A204.1 (cell line): ENCODE results near the gene ATOSB.
"Not testable (repeated sequence)": the region's sequence is repeated elsewhere in the genome, so short reads cannot be mapped to it uniquely, and the experiment has no call there.

ENCODE experiments used
- FAIRE-seq: peaks from 2 replicates; lab custom pipeline; 2012; peaks lifted over from hg19 to GRCh38; lab: Jason Lieb, UNC

The ATOSB gene, protein sequence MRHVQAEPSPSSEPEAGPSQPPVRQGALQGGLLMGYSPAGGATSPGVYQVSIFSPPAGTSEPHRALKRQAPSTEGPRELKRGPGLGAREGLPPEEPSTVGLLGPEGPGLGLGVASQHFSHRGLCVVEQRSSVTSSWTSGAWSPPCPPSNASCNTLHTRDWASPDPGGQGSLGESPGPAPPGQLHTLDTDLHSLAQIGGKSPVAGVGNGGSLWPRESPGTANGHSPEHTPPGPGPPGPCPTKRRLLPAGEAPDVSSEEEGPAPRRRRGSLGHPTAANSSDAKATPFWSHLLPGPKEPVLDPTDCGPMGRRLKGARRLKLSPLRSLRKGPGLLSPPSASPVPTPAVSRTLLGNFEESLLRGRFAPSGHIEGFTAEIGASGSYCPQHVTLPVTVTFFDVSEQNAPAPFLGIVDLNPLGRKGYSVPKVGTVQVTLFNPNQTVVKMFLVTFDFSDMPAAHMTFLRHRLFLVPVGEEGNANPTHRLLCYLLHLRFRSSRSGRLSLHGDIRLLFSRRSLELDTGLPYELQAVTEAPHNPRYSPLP

DNA sequence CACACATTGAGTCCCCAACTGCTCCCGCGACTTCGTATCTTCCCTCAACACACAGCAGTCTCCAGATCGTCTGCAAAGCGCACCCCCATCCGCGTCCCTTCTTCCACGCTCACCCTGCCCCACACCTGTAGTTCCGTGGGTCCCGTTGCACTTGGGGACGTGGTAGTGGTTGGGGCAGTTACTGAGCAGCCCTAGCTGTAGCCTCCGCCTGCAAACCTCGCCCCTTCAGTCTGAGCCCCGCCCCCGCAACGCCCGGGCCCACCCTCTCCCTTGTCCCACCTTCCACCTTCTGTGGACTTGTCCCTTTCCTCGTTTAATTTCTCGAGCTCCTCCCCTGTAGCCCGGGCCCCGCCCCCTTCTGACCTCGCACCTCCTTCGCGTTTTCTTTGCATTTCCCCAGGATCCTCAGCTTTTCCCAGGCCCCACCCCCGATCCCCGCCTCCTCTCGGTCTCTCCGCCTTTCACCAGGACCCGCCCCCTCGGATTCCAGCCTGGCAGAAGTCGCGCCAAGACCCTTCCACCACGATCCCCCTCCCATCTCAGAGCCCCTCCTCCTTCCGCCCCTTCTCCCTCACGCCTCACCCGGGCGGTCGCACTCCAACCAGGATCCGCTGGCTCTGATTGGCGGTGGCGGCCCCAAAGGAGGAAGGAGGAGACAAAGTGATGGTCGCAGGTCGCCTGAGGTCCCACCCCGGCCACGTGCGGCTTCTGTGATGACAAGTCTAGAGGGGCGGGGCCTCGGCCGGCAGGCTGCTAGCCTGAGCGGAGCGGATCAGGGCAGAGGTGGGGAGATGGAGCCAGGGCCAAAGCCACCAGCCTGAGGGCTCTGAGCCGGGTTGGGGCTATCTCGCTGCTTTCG is at the start of gene ATOSB:
Gene ATOSB, minus strand, starts transcription at position 183 of the 859 bp plus-strand sequence. CDS start 7,588 bp downstream, outside the sequence.
- FAIRE-seq = peak; percentile 96

DNA sequence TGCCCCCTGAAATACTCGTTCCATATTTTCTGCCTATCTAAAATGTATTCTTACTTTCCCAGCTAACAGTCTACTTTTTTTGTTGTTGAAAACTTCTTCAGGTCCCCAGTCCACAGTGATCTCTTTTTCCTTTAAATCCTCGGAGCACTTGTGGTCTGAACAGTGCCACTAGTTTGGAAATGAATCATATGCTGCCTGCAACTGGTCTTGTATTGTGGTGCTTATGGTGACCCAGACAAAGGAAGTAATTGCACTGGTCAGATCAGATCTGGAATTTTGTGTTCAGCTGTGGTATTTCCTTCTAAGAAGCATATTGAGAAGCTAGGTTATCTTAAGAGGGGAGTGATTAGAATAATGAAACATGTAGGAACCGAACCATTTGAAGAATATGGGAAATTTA is 49.0 kb upstream of the ATOSB start:
- no peak for FAIRE-seq

DNA sequence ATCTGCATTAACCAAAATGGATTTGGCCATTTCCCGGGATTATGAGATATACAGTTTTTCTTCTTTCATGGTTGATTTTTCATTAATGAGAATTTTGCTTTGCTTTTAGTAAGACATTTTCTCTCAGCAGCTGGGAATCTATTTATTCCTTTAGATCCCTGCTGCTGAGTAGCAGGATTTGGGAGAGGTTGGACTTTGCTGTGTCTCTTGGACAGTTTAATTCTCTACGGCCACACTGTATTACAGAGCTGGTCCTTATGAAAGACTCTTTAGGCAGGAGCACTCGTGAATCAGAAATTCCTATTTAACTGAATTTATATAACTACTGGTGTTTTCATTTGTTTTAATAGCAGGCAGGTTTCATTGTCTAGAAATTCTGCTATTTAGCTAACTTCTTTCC is 47.8 kb upstream of the ATOSB start:
- no peak for FAIRE-seq

DNA sequence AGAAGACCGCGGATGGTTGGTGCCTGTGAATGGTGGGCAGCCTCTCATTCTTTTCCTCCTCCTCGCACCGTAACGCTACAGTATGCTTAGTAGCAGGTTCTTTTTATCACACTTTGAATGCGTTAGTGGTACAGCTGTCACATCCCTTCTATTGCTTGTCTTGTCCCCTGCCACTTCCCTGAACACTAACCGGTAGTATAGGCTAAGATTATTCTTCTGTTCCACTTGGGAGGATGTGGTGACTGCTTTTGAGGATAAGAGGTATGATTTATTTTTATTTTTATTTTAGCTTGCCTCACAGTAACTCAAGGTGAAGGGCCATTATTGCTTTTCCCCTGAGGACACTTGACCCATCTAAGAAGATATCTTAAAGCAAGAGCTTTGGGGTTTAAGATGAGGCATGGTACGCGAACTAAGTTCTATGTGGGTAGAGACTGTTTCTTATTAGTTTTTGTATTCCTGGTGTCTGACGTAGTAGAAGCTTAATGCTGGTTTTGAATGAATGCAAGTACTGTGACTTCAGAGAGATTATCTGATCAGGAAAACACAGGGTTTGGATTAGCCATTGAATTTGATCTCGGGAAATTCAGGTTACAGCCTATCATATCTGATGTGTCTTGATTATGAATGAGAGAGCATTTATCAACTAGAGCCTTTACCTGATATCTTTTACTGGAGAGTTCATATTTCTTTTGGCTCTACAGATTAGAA is 47.1 kb upstream of the ATOSB start:
- FAIRE-seq = no peak

DNA sequence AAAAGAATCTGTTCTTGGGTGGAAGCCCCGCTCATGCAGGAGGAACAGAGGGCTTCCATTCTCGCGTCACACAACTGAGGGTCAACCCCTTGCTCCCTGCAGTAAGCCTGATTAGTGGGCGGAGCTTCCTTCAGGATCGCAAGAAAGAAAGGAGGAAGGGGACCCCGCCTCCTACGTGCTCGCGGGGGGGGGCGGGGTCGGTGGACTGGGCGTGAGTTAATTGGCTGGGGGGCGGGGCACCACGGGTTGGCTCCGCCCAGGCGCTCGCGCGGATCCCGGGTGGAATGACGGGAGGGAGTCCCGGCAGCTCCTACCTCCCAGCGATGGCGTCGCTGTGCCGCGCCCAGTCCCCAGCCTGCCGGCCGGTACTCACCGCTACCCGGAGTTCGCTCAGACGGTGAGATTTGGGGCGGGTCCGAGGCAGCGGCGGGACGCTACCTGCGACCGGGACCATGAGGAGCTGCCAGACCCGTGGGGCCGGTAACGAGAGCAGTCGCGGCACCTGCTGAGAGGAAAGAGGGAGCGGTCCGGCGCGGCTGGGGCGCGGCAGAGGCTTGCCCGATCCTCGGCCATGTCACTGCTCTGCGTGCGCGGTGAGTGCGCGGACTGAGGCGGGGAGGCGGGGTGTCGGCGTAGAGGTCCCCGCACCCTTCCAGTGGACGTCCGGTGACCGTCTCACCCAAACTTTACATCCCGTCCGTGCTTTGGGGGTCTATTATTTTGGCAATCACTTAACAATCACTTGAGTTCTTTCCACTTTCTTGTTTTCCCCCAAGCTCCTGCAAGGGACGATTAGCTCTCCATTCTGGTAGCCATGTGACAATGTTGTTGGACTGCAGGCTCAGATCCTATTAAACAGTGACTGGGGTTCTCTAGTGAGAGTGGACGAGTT is 46.3 kb upstream of the ATOSB start, which contains the start of gene UNC13B:
Gene UNC13B, plus strand, starts transcription at position 297 of the 892 bp plus-strand sequence. Its CDS starts 275 bp downstream, at position 572.
- FAIRE-seq = peak; percentile 34

DNA sequence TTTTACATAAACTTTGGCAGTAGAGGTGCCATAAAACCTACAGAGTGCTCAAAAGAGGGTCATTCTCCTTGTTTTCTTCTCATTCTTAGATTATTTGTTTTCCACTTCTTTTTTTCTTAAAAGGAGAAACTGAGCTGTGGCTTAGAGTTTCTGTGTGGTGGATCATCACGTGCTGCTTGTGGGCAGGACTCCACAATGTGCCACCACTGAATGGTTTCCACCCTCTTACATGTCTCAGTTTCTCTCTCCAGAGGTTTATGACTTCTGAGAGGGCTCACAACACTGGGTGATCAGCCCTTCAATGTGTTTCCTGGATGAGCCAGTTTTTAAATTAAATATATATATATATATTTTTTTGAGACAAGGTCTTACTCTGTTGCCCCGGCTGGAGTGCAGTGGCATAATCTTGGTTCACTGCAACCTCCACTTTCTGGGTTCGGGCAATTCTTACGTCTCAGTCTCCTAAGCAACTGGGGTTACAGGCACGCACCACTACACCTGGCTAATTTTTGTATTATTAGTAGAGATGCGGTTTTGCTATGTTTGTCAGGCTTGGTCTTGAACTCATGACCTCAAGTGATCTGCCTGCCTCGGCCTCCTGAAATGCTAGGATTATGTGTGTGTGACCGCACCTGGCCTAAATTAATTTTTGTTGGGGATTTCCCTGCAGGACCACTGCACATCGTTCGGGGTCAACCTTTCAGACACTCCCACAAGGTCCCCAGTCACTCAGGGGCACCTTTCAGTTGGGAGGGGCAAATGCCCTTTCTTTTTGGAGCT is 43.0 kb upstream of the ATOSB start:
- FAIRE-seq = no peak

DNA sequence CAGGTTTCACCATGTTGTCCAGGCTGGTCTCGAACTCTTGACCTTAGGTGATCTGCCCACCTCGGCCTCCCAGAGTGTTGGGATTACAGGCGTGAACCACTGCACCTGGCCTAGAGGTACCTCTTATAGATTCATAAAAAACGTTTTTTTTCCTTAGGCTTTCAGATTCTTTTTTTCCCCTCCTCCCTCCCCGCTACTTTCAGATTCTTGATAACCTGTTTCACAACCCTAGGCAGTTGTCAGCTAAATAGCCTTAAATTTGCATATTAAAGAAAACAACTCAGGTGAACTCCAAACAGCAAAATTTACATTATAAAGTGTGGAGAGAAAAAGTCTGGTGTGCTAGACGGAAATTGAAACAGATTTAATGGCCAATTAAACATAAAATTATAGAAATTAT is 42.2 kb upstream of the ATOSB start:
- FAIRE-seq = not testable (repeated sequence)

DNA sequence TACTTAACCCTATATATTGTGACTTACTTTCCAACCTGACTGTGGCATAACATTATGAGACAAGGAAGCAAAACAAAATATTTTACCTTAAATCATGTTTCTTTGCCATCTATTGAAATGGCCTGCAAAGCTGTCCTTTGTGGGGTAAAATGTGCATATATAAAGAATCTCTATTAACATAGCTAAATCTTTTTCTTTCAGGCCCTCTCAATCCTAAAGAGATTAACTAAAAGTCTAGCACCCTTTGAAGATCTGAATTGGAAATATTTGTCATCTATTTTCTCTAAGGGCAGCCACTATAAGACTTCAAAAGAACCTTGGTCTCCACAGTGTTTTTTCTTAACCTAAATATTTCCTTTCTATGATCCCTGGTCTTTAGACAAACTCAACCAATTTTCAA is 41.1 kb upstream of the ATOSB start:
- FAIRE-seq = no peak

DNA sequence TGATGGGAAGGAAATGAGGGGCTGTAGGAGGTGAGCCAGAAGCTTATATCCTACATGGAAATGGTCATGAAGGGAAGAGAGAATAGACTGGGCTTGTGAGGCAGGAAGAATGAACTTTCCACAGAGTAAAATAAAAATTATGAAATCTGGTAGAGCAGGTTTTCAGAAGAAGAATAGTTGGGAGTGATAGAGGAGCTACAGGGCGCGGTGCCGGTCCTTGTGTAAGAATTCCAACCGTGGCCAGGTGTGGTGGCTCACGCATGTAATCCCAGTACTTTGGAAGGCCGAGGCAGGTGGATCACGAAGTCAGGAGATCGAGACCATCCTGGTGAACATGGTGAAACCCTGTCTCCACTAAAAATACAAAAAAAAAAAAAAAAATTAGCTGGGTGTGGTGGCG is 37.3 kb upstream of the ATOSB start:
- no peak for FAIRE-seq

DNA sequence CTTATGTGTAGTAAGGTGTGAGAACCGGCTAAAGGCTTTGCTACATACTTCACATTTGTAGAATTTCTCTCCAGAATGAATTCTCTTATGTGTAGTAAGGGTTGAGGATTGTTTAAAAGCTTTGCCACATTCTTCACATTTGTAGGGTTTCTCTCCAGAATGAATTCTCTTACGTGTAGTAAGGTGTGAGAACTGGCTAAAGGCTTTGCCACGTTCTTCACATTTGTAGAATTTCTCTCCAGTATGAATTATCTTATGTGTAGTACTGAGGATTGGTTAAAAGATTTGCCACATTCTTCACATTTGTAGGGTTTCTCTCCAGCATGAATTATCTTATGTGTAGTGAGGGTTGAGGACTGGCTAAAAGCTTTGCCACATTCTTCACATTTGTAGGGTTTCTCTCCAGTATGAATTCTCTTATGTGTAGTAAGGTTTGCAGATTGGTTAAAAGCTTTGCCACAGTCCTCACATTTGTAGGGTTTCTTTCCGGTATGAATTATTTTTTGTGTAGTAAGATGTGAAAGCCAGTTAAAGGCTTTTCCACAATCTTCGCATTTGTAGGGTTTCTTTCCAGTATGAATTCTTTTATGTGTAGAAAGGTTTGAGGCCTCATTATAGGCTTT is 32.4 kb upstream of the ATOSB start:
- not testable (repeated sequence) for FAIRE-seq

DNA sequence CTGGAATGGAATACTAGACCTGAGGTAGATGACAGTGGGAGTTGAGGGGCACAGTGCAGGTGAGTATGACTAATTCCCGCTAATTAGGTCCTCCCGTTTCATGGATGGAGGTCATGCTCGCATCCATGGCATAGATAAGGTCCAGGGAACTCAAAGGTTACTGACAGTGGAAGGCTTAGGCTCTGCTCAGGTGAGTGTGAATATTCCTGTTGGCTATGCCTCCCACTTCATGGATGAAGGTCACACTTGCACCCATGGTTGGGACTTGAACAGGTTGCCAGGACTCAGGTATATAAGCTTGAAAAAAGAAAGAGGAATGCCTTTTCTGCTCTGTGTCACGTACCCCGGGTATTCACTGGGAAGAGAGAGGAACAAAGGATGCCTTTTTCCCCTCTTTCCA is 26.4 kb upstream of the ATOSB start:
- FAIRE-seq = no peak

DNA sequence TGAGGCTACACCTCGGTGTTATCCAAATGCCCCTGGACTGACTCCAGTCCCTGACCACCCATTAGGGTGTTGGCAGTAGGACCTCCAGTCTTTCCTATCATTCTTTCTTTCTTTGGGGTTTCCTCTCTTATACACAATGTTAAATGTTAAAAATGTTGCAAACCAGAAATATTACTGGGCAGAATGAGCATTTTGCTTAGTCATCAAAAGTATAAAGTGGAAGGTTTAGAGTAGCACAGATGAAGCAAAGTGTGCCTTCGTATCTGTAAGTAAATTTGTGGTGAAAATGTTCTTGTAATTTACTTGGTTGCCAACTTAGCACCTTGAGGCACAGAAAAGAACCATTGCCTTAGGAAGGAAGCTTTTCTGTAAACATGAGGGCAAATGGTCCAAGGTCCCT is 24.4 kb upstream of the ATOSB start:
- FAIRE-seq = no peak

DNA sequence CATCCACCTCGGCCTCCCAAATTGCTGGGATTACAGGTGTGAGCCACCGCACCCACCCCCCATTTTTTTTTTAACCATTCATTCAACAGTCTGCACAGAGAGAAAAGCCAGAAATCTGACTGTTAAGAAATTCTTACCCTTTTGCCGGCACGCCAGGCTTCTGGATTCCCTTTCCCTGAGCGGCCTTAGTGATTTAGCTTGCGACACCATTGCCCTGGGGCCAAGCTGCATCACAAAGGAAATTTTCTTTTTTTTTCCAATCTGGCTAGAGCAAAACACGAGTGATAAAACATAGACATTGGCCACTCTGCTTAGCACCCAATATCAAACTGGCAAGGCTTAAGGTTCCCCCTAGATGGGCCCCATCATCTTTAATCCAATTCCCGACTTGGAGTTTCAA is 21.2 kb upstream of the ATOSB start:
- no peak for FAIRE-seq

DNA sequence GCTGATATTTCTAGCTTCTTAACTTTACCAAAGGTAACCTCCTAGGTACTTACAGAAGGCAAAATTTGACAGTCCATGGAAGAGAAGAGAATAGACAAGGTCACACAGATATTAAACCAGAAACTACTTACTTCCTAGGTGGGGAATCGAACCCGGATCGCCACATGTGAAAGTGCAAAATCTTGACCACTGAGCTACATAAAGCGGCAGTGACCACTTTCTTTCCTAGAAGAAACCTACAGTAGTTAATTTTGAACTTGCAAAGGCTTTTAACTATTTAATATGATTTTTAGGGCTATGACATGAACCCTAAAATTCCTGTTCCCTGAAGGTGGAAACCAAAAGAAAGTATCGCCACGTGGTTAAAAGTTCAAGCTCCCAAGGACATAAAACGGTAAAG is 20.3 kb upstream of the ATOSB start:
- FAIRE-seq = no peak

DNA sequence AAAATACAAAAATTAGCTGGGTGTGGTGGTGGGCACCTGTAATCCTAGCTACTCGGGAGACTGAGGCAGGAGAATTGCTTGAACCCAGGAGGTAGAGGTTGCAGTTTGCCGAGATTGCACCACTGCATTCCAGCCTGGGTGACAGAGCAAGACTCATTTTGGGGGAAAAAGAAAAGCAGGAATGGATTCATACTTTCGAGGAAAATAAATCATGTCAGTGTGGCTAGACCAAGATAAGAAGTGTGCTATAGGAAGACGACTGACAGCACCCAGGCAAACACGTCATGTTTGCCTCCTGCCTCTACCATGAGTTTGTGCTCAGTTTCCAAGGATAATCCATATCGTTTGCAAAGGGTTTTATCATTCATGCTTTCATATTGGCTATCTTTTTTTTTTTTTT is 19.3 kb upstream of the ATOSB start:
- no peak for FAIRE-seq

DNA sequence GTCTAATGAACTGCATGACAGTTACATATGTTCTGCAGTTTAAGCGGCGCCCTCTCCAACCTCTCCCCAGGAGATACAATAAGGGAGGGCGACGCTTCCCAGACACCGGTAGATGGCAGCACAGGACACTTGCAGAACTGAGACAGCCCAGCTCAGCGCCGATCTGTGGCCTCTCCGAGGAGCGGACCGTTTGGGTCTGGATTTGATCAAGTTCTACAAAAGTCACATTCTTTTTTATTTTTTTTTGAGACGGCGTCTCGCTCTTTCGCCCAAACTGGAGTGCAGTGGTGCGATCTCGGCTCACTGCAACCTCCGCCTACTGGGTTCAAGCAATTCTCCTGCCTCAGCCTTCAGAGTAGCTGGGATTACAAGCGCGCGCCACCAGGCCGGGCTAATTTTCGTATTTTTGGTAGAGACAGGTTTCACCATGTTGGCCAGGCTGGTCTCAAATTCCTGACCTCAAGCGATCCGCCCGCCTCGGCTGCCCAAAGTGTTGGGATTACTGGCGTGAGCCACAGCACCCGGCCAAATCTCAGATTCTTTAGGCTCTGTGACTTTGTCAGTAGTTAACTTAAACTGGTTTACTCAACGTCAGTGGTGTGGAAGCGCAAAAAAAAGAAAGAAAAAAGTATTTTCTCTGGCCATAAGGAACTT is 1.4 kb upstream of the ATOSB start:
- FAIRE-seq = peak; percentile 91

DNA sequence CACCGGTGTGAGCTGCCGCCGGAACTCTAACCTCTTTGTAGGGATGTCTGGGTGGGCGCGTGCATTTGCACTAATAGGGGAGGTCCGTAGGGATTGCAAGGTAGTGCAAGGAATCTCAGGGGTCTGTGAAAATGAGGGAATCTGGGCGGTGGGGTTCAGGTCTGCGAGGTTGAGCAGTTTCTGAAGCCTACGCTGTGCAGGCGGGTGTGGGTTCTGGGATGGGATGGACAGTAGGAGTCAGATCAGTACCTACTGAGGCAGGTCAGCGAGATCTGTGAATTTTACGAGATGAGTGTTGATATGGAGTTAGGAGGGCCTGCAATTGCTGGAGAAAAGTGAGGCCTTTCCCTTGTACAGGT is 856 bp upstream of the ATOSB start:
- FAIRE-seq = no peak

DNA sequence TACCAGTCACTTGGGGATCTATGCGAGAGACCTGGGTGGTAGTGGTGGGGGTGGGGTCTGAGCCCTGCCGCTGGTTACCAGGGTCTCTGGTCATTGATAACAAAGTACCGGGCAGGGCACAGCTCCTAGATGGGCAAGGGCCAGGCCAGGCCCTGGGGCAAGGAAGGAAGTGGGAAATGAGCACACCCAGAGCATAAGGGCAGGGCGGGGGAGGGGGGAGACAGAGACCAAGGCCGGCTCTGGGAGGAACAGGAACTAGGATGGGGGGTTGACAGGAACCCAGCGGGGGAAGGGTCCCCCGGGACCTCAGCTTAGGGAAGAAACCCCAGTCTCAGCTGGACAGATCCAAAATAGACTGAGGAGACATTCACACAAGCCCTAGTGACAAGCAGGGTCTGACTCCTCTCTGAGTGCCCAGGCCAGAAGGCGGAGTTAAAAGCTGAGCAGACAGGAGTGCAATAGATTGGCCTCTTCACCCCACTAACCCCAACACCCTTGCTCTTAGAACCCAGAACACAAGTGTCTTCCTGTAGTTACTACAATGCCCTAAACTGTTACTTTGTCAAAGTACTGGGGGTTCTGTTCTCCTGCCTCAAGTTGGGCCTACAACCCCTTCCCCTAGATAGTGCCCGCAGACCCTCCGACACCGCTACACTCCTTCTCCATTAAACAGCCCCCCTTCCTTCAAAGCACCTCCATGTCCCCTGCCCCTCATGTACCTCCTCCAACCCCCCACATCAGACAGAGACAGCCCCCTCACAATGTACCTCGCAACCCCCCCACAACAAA is 628 bp downstream of the ATOSB start:
- no peak for FAIRE-seq
